NT2/D1 (cell line): Measurements from ENCODE around the gene EFCAB10.

Experiments used
- YY1 ChIP-seq: IDR thresholded peaks from 2 replicates; pipeline ENCODE4 v1.6.1; 2011; ENCODE audit not compliant: insufficient read length, insufficient read depth
- ZNF274 ChIP-seq: IDR thresholded peaks from 2 replicates; pipeline ENCODE4 v1.6.1; 2011; ENCODE audit warnings: mild to moderate bottlenecking, low read depth, low read length

GRCh38 chr7:105530546-105530945 is 50.7 kb downstream of the EFCAB10 start:
- TF ChIP-seq ZNF274 (no peak), YY1 (no peak)
